ENCODE data around the gene FAM149A.

DNA sequence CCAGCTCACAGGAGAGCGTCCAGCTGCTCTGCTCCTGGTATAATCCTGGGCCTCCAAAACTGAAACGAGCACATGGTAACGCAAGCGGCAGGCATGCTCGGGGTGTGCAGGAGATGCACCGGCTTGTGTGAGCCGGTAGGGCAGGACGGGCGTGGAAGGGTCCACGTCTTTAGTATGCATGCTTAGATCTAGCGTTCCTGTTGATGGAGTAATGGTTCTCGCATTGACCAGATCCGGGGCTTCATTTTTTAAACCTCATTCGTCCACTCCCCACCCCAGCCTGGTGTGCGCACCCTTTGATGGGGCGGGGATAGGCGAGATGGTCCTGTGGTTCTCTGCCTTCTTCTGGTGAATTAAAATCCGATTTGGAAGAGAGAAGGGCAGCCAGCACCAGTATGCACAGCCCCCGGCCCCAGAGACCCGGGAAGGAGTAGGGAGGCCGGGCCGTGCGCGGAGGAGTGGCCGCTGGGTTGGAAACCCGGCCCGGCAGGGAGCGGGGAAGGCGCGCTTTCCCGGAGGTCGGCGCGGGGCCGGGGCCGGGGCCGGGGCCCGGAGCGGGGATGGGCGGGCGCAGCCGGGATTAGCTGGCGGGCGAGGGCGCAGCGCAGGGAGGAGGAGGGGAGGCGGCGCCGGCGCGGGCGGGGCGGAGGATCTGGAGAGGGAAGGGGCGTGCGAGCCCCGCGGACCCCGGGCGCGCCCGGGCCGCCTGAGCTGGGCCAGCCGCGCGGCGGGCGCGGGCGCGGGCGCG, 39.9 kb downstream of the FAM149A start:
- no peak for TF ChIP-seq ZNF274 (IDR thresholded peaks at IDR 0.05; ENCODE audit: low read depth, low read length)
- TF ChIP-seq YY1 (IDR thresholded peaks at IDR 0.05; ENCODE audit: insufficient read depth, insufficient read length): no peak

Measured in NT2/D1 (cell line).